ENCODE measurements around the gene ASB7.

Gene ASB7

DNA sequence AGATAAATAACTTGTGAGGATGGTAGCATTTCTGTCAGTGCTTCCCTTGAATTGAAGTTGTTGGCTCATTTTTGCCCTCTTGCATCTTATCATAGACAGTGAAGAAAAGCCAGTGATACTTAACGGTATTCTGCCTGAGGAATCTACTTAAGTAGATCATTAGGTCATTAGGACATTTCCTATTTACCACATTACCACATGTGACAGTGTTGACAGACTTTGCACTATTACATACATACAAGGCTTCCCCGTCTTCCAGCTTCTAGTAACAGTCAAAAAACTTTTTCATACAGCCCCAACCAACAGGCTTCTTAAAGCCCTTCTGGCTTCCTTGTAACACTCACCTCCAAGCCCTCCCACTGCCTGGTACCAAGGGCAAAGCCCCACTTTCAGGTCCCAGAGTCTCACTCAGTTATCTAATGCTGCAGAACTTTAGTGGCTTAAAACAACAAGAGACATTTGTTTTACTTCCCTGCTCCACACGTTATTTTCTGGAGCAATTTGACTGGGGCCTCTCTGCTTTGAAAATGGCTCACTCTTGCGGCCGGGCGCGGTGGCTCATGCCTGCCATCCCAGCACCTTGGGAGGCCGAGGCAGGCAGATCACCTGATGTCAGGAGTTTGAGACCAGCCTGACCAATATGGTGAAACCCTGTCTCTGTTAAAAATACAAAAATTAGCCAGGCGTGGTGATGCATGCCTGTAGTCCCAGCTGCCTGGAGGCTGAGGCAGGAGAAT is 40.0 kb downstream of the ASB7 start:
- peaks cover 6% of the 10 kb centered on the region for H3K4me1 ChIP-seq
- in situ Hi-C loops (cut with MboI; ENCODE audit: low sequenced_read_pairs): no loop called here
- DNase-seq (ENCODE audit: low spot score in 2 of 2): no peak

DNA sequence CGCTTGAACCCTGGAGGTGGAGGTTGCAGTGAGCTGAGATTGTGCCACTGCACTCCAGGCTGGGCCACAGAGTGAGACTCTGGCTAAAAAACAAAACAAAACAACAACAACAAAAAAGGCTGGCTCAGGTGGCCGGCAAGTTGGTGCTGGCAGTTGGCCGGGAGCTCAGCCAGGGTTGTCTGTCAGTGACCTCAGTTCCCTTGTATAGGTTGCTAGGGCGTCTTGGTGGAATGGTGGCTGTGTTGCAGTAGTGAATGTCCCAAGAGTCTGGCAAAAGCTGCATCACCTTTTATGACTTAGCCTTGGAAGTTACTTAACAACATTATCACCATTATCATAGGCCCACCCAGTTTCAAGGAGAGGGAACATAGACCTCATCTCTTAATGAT is 40.6 kb downstream of the ASB7 start:
- no peaks in the 10 kb centered on the region for H3K27me3 ChIP-seq (ENCODE audit: low read depth)
- in situ Hi-C loops (cut with MboI; ENCODE audit: low sequenced_read_pairs): no loop called here

More for the DNA sequence above, 40.0 kb downstream of the ASB7 start:
- H3K9me3 ChIP-seq: no peaks in the 10 kb centered on the region
- no peak overlapping the region for H3K4me3 ChIP-seq
- no peaks in the 10 kb centered on the region for H3K27me3 ChIP-seq (ENCODE audit: low read depth)
- no peaks in the 10 kb centered on the region for H3K36me3 ChIP-seq (replicated peaks)

DNA sequence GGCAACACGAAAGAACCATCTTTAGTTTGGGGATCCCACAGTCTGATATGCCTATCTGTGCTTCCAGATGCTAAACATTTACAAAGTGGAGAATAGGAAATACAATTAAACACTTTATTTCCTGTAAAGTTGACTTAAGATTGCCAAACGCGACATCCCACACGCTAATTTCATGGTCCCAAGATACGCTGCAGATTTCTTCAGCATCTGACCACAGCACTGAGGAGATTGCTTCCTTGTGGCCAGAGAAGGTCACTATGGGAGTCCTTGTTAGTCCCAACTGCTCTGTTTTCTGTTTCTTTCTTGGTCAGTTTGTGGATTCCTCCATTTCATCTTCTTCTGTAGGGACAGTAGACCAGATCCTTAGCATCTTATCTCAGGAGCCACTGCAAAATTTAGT is 43.3 kb downstream of the ASB7 start:
- no peak overlapping the region for H3K4me3 ChIP-seq
- H3K27me3 ChIP-seq (ENCODE audit: low read depth): no peaks in the 10 kb centered on the region
- in situ Hi-C loops (cut with MboI; ENCODE audit: low sequenced_read_pairs): no loop called here
- no peaks in the 10 kb centered on the region for H3K36me3 ChIP-seq (replicated peaks)
- no peak for DNase-seq (ENCODE audit: low spot score in 2 of 2)
- H3K4me1 ChIP-seq: no peaks in the 10 kb centered on the region
- H3K9me3 ChIP-seq: no peaks in the 10 kb centered on the region

More for the DNA sequence above, 40.6 kb downstream of the ASB7 start:
- no peaks in the 10 kb centered on the region for H3K36me3 ChIP-seq (replicated peaks)
- H3K4me1 ChIP-seq: peaks cover 6% of the 10 kb centered on the region
- no peaks in the 10 kb centered on the region for H3K9me3 ChIP-seq
- no peak overlapping the region for H3K4me3 ChIP-seq
- no peak for DNase-seq (ENCODE audit: low spot score in 2 of 2)

DNA sequence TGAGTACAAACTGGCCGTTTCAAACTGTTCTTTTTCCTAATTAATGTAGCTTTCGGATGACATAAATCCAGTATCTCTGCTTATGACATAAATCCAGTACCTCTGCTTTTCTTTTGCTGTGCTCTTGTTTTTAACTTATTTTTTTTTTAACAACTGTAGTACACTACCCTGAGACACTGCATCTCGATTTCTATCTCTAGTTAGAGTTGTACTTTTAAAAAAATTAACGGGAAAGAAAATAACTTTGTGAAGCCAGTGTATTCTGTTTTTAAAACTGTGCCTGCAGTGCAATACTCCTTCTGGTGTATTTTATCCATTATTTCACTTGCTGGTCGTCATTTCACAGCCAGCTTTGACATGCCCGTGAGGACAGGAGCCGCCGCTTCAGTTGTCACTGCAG is 46.6 kb downstream of the ASB7 start:
- Histone ChIP-seq H3K9me3 (no peaks in the 10 kb centered on the region), H3K4me3 (no peak overlapping the region), H3K27me3 (ENCODE audit: low read depth) (no peaks in the 10 kb centered on the region), H3K4me1 (no peaks in the 10 kb centered on the region), H3K36me3 (replicated peaks) (no peaks in the 10 kb centered on the region)
- in situ Hi-C loops (cut with MboI; ENCODE audit: low sequenced_read_pairs): no loop called here
- DNase-seq (ENCODE audit: low spot score in 2 of 2): no peak

DNA sequence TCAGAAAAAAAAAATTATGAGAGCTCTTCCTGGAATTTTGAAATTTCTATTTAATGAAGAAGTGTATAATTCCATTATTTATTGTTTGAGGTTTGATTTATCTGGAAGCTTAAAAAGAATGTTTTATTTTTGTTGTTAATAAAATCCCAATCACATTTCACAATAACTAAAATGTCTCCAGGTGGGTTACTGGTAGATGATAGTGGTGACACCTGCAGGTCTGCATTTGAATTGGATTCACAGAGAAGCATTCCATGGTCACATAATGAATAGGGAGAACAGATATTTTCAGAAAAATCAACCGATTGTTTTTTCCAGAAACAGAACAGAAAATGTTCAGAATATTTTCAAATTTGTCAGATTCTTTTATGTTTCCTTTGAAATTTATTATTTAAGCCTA is 48.3 kb downstream of the ASB7 start:
- Histone ChIP-seq H3K4me3 (no peak overlapping the region), H3K4me1 (no peaks in the 10 kb centered on the region), H3K27me3 (ENCODE audit: low read depth) (no peaks in the 10 kb centered on the region), H3K36me3 (replicated peaks) (no peaks in the 10 kb centered on the region), H3K9me3 (no peaks in the 10 kb centered on the region)
- in situ Hi-C loops (cut with MboI; ENCODE audit: low sequenced_read_pairs): no loop called here
- DNase-seq (ENCODE audit: low spot score in 2 of 2): no peak

DNA sequence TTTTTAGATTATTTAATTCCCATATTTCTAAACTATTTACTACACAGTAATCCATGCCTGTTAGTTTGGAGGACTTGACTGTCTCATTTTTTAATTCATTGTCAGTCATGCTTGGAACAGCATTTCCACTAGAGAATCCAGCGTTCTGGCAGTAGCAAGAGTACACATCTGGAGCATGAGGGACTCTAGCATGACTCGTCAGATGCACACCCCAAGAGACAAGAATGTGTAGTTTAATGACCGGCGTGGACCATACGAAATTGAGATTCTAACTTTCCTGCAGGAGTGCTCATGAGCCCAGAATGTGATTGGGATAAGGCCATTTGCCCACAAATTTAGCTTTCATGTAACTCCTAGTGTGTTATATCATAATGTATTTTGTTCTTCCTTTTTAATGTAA is 48.9 kb downstream of the ASB7 start:
- Histone ChIP-seq H3K9me3 (no peaks in the 10 kb centered on the region), H3K4me3 (no peak overlapping the region), H3K27me3 (ENCODE audit: low read depth) (no peaks in the 10 kb centered on the region), H3K36me3 (replicated peaks) (no peaks in the 10 kb centered on the region), H3K4me1 (no peaks in the 10 kb centered on the region)
- in situ Hi-C loops (cut with MboI; ENCODE audit: low sequenced_read_pairs): no loop called here
- DNase-seq (ENCODE audit: low spot score in 2 of 2): no peak

DNA sequence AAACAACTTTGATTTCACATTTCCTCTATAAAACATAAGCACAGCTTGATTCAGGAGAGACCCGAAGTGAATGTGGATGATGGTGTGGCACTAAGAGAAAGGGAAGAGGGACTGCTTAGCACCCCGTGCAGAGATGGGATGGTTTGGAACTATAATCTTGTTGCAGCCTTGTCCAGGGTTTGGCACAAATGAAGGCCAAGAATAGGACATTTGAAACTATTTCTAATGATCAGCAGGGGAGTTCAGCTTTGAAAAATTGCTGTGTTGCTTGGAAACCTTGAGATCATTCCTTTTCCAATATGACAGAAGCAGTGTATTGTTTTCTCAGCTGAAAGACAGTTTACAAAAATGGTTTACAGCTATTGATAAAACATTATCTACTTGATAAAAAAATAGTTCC is 49.7 kb downstream of the ASB7 start:
- H3K9me3 ChIP-seq: no peaks in the 10 kb centered on the region
- no peaks in the 10 kb centered on the region for H3K36me3 ChIP-seq (replicated peaks)
- DNase-seq (ENCODE audit: low spot score in 2 of 2): no peak
- no peaks in the 10 kb centered on the region for H3K4me1 ChIP-seq
- H3K27me3 ChIP-seq (ENCODE audit: low read depth): no peaks in the 10 kb centered on the region
- no peak overlapping the region for H3K4me3 ChIP-seq
- in situ Hi-C loops (cut with MboI; ENCODE audit: low sequenced_read_pairs): no loop called here

DNA sequence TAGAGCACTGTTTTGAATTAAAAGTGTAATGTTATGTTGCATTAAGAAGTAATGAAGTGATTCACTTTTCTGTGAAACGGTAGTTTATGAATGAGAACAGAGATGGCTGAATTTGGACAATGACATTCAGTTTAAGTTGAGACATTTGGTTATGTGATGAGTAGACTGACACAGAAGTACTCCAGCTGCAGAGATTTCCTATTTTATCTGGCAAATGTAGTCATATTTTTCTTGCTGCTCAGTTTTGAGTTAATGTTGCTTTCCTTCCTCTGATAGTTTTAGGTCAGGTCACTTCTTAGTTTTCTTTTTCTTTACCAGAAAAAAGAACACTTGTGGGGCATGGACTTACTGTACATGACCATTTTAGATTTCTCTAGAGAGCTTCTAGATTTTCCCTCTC is 51.2 kb downstream of the ASB7 start:
- H3K27me3 ChIP-seq (ENCODE audit: low read depth): no peaks in the 10 kb centered on the region
- H3K36me3 ChIP-seq (replicated peaks): no peaks in the 10 kb centered on the region
- no peaks in the 10 kb centered on the region for H3K4me1 ChIP-seq
- in situ Hi-C loops (cut with MboI; ENCODE audit: low sequenced_read_pairs): no loop called here
- no peak overlapping the region for H3K4me3 ChIP-seq
- no peak for DNase-seq (ENCODE audit: low spot score in 2 of 2)
- H3K9me3 ChIP-seq: no peaks in the 10 kb centered on the region

DNA sequence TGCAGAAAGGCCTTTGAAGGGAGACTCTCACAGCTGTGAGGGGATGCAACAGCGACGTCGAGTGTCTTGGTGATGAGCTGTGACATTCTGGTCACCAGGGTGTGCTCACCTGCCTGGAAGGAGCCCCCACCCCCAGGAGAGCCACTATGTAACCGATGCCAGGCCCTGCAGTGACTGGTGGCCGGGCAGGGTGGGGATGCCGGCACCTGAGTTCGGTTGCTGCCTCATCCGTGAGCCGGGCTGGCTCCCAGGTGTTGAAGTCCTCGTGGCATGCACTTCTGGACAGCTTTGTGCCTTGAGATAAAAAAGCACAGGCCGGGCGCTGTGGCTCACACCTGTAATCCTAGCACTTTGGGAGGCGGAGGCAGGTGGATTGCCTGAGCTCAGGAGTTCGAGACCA is 56.5 kb downstream of the ASB7 start:
- no peaks in the 10 kb centered on the region for H3K27me3 ChIP-seq (ENCODE audit: low read depth)
- DNase-seq (ENCODE audit: low spot score in 2 of 2): no peak
- H3K36me3 ChIP-seq (replicated peaks): no peaks in the 10 kb centered on the region
- in situ Hi-C loops (cut with MboI; ENCODE audit: low sequenced_read_pairs): no loop called here
- no peaks in the 10 kb centered on the region for H3K4me1 ChIP-seq
- no peaks in the 10 kb centered on the region for H3K9me3 ChIP-seq
- no peak overlapping the region for H3K4me3 ChIP-seq

DNA sequence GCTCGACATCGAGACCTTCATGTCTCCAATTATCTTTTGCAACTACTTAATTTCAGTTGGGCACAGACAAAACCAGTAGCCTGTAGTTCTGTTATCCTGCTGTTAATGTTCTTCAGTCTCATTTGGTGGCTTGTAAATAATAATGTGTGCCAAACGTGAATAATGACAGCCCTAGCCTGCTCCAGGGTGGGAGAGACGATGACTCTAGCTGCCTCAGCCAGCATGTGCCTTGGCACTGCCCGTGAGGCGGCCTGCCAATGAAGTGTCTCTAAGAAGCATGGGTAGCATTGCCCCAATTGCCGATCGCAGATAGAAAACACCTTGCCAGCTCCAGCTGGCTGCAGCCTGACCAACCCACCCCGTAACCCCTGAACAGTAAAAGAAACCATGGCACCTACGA is 58.8 kb downstream of the ASB7 start:
- H3K4me3 ChIP-seq: no peak overlapping the region
- H3K9me3 ChIP-seq: no peaks in the 10 kb centered on the region
- no peaks in the 10 kb centered on the region for H3K36me3 ChIP-seq (replicated peaks)
- no peaks in the 10 kb centered on the region for H3K27me3 ChIP-seq (ENCODE audit: low read depth)
- in situ Hi-C loops (cut with MboI; ENCODE audit: low sequenced_read_pairs): no loop called here
- DNase-seq (ENCODE audit: low spot score in 2 of 2): no peak
- H3K4me1 ChIP-seq: no peaks in the 10 kb centered on the region

DNA sequence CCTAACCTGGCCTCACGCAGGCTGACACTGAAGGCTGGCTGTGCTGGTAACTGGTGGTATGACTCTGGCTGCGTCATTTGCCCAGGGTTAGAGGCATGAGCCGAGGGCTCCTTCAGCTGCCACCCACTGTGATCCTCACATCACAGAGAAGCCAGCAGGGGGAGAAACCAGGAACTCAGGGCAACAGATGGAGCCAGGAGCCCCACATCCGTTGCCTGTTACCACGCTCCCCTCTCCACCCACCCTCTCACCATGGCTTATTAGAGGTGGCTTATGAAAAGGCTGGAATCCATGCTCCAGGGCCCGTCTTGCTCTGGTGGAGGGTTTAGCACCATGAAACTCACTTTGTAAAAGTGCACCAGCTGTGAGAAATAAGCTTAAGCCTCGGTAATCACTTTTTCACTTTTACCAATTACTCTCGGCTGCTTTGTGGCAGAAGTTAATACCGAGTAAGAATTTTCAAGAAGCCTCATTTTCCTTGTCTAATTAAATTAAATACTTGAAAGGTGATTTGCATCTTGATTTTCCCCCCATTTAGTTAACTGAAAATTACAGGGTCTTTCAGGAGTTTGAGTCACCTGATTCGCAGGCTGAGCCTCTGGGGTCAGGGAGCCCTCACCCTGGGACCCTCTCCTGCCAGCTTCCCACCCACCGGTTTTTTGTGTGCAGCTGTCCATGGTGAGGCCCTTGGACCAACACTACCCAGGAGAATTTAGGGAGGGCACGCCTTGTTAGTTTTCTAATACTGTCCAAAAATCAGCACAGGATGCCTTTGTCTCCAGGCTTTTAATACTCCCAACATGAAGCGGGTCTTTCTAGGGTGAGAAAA is 60.9 kb downstream of the ASB7 start:
- H3K27me3 ChIP-seq (ENCODE audit: low read depth): no peaks in the 10 kb centered on the region
- no peak overlapping the region for H3K4me3 ChIP-seq
- H3K36me3 ChIP-seq (replicated peaks): no peaks in the 10 kb centered on the region
- DNase-seq (ENCODE audit: low spot score in 2 of 2): peak in 1 of 2 experiments; percentile 14
- no peaks in the 10 kb centered on the region for H3K4me1 ChIP-seq
- in situ Hi-C loops (cut with MboI; ENCODE audit: low sequenced_read_pairs): no loop called here
- no peaks in the 10 kb centered on the region for H3K9me3 ChIP-seq

DNA sequence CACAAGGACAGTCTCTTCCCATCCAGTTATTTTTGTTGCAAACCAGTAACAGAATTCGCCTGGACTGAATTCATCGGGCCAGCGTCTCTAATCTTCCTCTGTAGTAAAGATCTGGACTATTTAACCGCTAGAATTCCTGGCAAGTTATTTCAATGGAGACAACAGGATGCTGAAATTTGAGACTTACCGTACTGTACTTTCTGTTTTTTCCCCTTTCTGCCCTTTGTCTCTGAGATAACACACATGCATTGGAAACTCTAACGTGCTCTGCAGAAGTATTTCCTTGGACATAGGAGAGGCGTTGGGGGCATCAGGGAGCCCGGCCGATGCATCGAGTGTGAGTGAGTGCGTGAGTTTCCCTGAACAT is 61.5 kb downstream of the ASB7 start:
- Histone ChIP-seq H3K4me1 (no peaks in the 10 kb centered on the region), H3K9me3 (no peaks in the 10 kb centered on the region), H3K27me3 (ENCODE audit: low read depth) (no peaks in the 10 kb centered on the region), H3K4me3 (no peak overlapping the region), H3K36me3 (replicated peaks) (no peaks in the 10 kb centered on the region)
- no peak for DNase-seq (ENCODE audit: low spot score in 2 of 2)
- in situ Hi-C loops (cut with MboI; ENCODE audit: low sequenced_read_pairs): no loop called here

DNA sequence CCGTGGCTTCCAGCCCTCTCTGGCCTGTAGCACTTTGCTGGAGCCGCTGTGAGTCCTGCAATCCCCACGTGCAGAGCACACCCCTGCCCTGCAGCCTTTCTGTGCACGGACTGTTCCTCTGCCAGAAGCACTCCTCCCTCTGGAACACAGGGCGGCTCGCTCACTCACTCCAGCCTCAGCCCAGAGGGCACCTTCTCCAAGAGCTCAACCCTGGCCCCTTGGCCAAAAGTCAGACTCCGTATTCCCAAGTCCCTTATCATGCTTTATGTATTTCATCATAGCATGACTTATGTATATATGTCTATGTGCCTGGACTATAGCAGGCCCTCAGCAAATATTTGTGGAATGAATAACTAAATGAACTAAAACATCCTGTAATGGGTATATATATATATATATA is 63.2 kb downstream of the ASB7 start:
- H3K36me3 ChIP-seq (replicated peaks): no peaks in the 10 kb centered on the region
- no peaks in the 10 kb centered on the region for H3K27me3 ChIP-seq (ENCODE audit: low read depth)
- no peaks in the 10 kb centered on the region for H3K9me3 ChIP-seq
- in situ Hi-C loops (cut with MboI; ENCODE audit: low sequenced_read_pairs): no loop called here
- no peak for DNase-seq (ENCODE audit: low spot score in 2 of 2)
- no peak overlapping the region for H3K4me3 ChIP-seq
- H3K4me1 ChIP-seq: no peaks in the 10 kb centered on the region

DNA sequence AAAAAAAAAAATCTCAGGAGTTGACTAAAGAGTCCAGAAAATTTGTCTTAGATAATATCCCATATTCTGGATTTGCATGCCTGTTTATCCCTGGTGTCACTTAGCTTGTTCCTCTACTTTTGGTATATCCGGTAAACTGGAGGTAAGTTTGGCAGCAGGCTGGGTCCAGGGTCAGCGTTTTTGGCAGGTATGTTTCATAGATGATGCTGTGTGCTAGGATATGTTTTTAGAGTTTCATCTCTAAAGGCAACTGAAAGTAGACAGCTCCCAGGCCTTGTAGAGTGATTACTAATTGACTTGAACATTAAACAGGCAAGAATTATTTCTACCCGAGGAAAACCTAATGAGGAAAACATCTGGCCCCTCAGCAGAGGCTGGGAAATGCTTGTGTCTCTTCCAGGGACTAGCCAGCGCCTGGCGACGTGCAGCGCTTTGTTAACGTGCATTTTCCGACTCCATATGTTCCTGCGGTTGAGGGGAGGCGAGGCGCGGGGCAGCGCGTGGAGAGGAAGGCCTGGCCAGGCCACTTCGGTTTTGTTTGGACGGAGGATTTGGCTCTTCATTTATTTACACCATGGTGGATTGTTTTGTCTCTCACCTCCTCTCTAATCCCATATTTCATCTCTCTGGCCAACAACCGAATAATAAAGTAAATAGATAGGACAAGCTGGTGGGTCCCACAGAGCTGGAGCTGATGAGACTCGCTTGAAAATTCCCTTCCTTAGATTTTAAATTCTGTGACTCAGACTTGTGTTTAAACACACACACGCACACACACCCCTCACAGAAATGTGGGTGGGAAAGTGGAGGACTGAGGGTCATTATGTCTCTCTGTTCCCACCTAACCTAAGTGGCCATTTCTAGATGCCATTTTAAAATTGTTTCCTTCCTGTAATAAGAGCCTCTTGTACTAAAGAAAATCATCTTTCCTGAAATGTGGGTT is 65.3 kb downstream of the ASB7 start:
- in situ Hi-C loops (cut with MboI; ENCODE audit: low sequenced_read_pairs): no loop called here
- no peaks in the 10 kb centered on the region for H3K27me3 ChIP-seq (ENCODE audit: low read depth)
- no peak for DNase-seq (ENCODE audit: low spot score in 2 of 2)
- H3K9me3 ChIP-seq: no peaks in the 10 kb centered on the region
- H3K36me3 ChIP-seq (replicated peaks): no peaks in the 10 kb centered on the region
- no peak overlapping the region for H3K4me3 ChIP-seq
- no peaks in the 10 kb centered on the region for H3K4me1 ChIP-seq
